Measurements from ENCODE around the gene LRRC45. TPM values are rescaled to one million over a fixed set of nuclear protein-coding genes. Genes with fewer than 3 reads are reported as not detected.

LRRC45 gene
- total RNA-seq, 1 experiment from 2014 or later: 28.0 TPM

Other genes starting within 250 kb of the LRRC45 start
- gene GCGR, start 219.2 kb upstream of the LRRC45 start, total RNA-seq (2014; rRNA removed; shearing (Covaris generic)): not detected in 2 replicates
- gene MCRIP1, start 190.0 kb upstream of the LRRC45 start, total RNA-seq (2014; rRNA removed; shearing (Covaris generic)): 45.8 and 51.4 TPM in 2 replicates
- gene PPP1R27, start 188.3 kb upstream of the LRRC45 start, total RNA-seq (2014; rRNA removed; shearing (Covaris generic)): not detected in 2 replicates
- gene P4HB, start 162.8 kb upstream of the LRRC45 start, total RNA-seq (2014; rRNA removed; shearing (Covaris generic)): 1,091 and 1,235 TPM in 2 replicates
- gene ARHGDIA, start 152.0 kb upstream of the LRRC45 start, total RNA-seq (2014; rRNA removed; shearing (Covaris generic)): 173 and 183 TPM in 2 replicates
- gene ALYREF, start 131.7 kb upstream of the LRRC45 start, total RNA-seq (2014; rRNA removed; shearing (Covaris generic)): 376 and 393 TPM in 2 replicates
- 207 and 245 TPM in 2 replicates for gene ANAPC11, start 131.6 kb upstream of the LRRC45 start, total RNA-seq (2014; rRNA removed; shearing (Covaris generic))
- gene NPB, start 121.1 kb upstream of the LRRC45 start, total RNA-seq (2014; rRNA removed; shearing (Covaris generic)): 0.77 and 1.8 TPM in 2 replicates
- gene PCYT2, start 111.9 kb upstream of the LRRC45 start, total RNA-seq (2014; rRNA removed; shearing (Covaris generic)): 93.8 and 108 TPM in 2 replicates
- 34.9 and 47.0 TPM in 2 replicates for gene SIRT7, start 105.1 kb upstream of the LRRC45 start, total RNA-seq (2014; rRNA removed; shearing (Covaris generic))
- gene MAFG, start 95.6 kb upstream of the LRRC45 start, total RNA-seq (2014; rRNA removed; shearing (Covaris generic)): 30.1 and 37.6 TPM in 2 replicates
- 70.2 and 84.1 TPM in 2 replicates for gene PYCR1, start 86.0 kb upstream of the LRRC45 start, total RNA-seq (2014; rRNA removed; shearing (Covaris generic))
- not detected in 2 replicates for gene MYADML2, start 76.1 kb upstream of the LRRC45 start, total RNA-seq (2014; rRNA removed; shearing (Covaris generic))
- gene NOTUM, start 62.1 kb upstream of the LRRC45 start, total RNA-seq (2014; rRNA removed; shearing (Covaris generic)): 0.14 and 1.9 TPM in 2 replicates
- 22.4 and 25.8 TPM in 2 replicates for gene ASPSCR1, start 45.7 kb upstream of the LRRC45 start, total RNA-seq (2014; rRNA removed; shearing (Covaris generic))
- 155 and 163 TPM in 2 replicates for gene CENPX, start 427 bp upstream of the LRRC45 start, total RNA-seq (2014; rRNA removed; shearing (Covaris generic))
- 7.0 TPM in 1 of 2 replicates, not detected in the other for gene RAC3, start 8.4 kb downstream of the LRRC45 start, total RNA-seq (2014; rRNA removed; shearing (Covaris generic))
- gene DCXR, start 14.4 kb downstream of the LRRC45 start, total RNA-seq (2014; rRNA removed; shearing (Covaris generic)): 104 and 113 TPM in 2 replicates
- 42.8 and 50.1 TPM in 2 replicates for gene RFNG, start 28.5 kb downstream of the LRRC45 start, total RNA-seq (2014; rRNA removed; shearing (Covaris generic))
- 185 and 187 TPM in 2 replicates for gene GPS1, start 28.6 kb downstream of the LRRC45 start, total RNA-seq (2014; rRNA removed; shearing (Covaris generic))
- 107 and 165 TPM in 2 replicates for gene DUS1L, start 42.5 kb downstream of the LRRC45 start, total RNA-seq (2014; rRNA removed; shearing (Covaris generic))
- gene FASN, start 74.9 kb downstream of the LRRC45 start, total RNA-seq (2014; rRNA removed; shearing (Covaris generic)): 89.9 and 133 TPM in 2 replicates
- gene CCDC57, start 189.5 kb downstream of the LRRC45 start, total RNA-seq (2014; rRNA removed; shearing (Covaris generic)): 8.9 and 14.6 TPM in 2 replicates
- 65.3 and 66.7 TPM in 2 replicates for gene SLC16A3, start 205.7 kb downstream of the LRRC45 start, total RNA-seq (2014; rRNA removed; shearing (Covaris generic))